Stimulated activated CD8-positive, alpha-beta memory T cell treated with anti-CD3 and anti-CD28 coated beads, Interleukin-15, amount 100 ng/mL, for 4 hours (primary cell): ENCODE results near the gene BMP6.

ENCODE experiments used
- DNase-seq, 2 donors: peaks; one replicate each; pipeline ENCODE4 v3.0.0-alpha.2; 2020; ENCODE audit warnings: low read depth in 2 of 2

BMP6 gene

GRCh38 chr6:7725849-7726415 is at the start of gene BMP6:
TSS of gene BMP6 (plus strand) at chr6:7726099. CDS start at chr6:7726956, 857 bp downstream.
- DNase-seq = peak; percentile 3 to 23

GRCh38 chr6:7677229-7677628 is 48.7 kb upstream of the BMP6 start:
- DNase-seq = no peak

- DNase-seq = no peak
These were observed 45.4 kb upstream of the BMP6 start for GRCh38 chr6:7680393-7681075.

- DNase-seq = no peak
These were observed 44.5 kb upstream of the BMP6 start for GRCh38 chr6:7681449-7681848.

GRCh38 chr6:7684076-7684475 is 41.8 kb upstream of the BMP6 start:
- DNase-seq = no peak

- no peak for DNase-seq
These were observed 41.1 kb upstream of the BMP6 start for GRCh38 chr6:7684843-7685242.

- no peak for DNase-seq
These were observed 40.6 kb upstream of the BMP6 start for GRCh38 chr6:7685276-7685675.

GRCh38 chr6:7687145-7688111 is 38.5 kb upstream of the BMP6 start:
- DNase-seq = no peak

- DNase-seq = no peak
These were observed 34.9 kb upstream of the BMP6 start for GRCh38 chr6:7691021-7691420.

GRCh38 chr6:7691675-7692452 is 34.0 kb upstream of the BMP6 start:
- no peak for DNase-seq

- DNase-seq = no peak
These were observed 33.5 kb upstream of the BMP6 start for GRCh38 chr6:7692453-7692784.

- DNase-seq = no peak
These were observed 32.1 kb upstream of the BMP6 start for GRCh38 chr6:7693827-7694226.

GRCh38 chr6:7696061-7696460 is 29.8 kb upstream of the BMP6 start:
- DNase-seq = no peak

- no peak for DNase-seq
These were observed 28.5 kb upstream of the BMP6 start for GRCh38 chr6:7697432-7697819.

GRCh38 chr6:7697820-7698623 is 27.9 kb upstream of the BMP6 start:
- no peak for DNase-seq

GRCh38 chr6:7701212-7701834 is 24.6 kb upstream of the BMP6 start:
- DNase-seq = no peak

- no peak for DNase-seq
These were observed 22.7 kb upstream of the BMP6 start for GRCh38 chr6:7703148-7703680.

- DNase-seq = no peak
These were observed 20.4 kb upstream of the BMP6 start for GRCh38 chr6:7705483-7705882.

- DNase-seq = no peak
These were observed 19.6 kb upstream of the BMP6 start for GRCh38 chr6:7706269-7706668.

- no peak for DNase-seq
These were observed 18.1 kb upstream of the BMP6 start for GRCh38 chr6:7707787-7708186.
